CD4-positive, alpha-beta T cell (primary cell): ENCODE data around the gene MYRFL. TPM values are rescaled to one million over a fixed set of nuclear protein-coding genes. Genes with fewer than 3 reads are reported as not detected.

Experiments used
- ATAC-seq: fragments of 200-7000 bp; cut with Tn5 transposase; one replicate; pipeline ENCODE4 v1.10.0; 2022; ENCODE audit warnings: mild to moderate bottlenecking; ENCODE audit not compliant: poor library complexity
- CTCF ChIA-PET: fragments of 350-600 bp; sonication (Branson Sonifier 250); formaldehyde crosslinking; loops from one replicate; lab custom pipeline; 2021; ENCODE audit warnings: antibody characterized with exemption, inconsistent platforms; lab: Charles Lee
- POLR2A ChIA-PET: fragments of 350-600 bp; sonication (Branson Sonifier 250); formaldehyde crosslinking; loops from one replicate; lab custom pipeline; 2021; ENCODE audit warnings: antibody characterized with exemption, inconsistent platforms; lab: Charles Lee
- DNase-seq, 14 experiments: peaks; one replicate each; pipeline ENCODE4 v3.0.0-alpha.2; 2013 to 2020; ENCODE audit warnings: mixed read lengths in 2 of 14
- H3K27ac ChIP-seq, 2 donors: one replicate each; pipeline versions ENCODE4 v1.5.1 to v1.7.0; 2013; ENCODE audit warnings: low read length in 2 of 2, low read depth in 1 of 2, mild to moderate bottlenecking in 1 of 2
- H3K27me3 ChIP-seq, 2 experiments: 1 replicate in 1 of 2; 2 replicates in 1 of 2; pipeline versions ENCODE4 v1.6.1 to v1.7.0; 2013; ENCODE audit warnings: low read length in 2 of 2, control low read depth in 1 of 2, mild to moderate bottlenecking in 1 of 2, moderate library complexity in 1 of 2; ENCODE audit not compliant: insufficient read depth in 2 of 2, control insufficient read depth in 1 of 2
- H3K36me3 ChIP-seq: one replicate; pipeline ENCODE4 v1.6.1; 2013; ENCODE audit warnings: low read length, control low read depth; ENCODE audit not compliant: insufficient read depth
- H3K4me1 ChIP-seq: one replicate; pipeline ENCODE4 v1.6.1; 2013; ENCODE audit warnings: low read length, control low read depth; ENCODE audit not compliant: insufficient read depth
- H3K4me3 ChIP-seq: one replicate; pipeline ENCODE4 v1.5.1; 2013; ENCODE audit warnings: mild to moderate bottlenecking, low read length, moderate library complexity
- H3K9me3 ChIP-seq, 2 experiments: 1 replicate in 1 of 2; 2 replicates in 1 of 2; pipeline versions ENCODE4 v1.6.1 to v1.7.0; 2013; ENCODE audit warnings: low read length in 2 of 2, mild to moderate bottlenecking in 2 of 2, control low read depth in 1 of 2, moderate library complexity in 1 of 2; ENCODE audit not compliant: control insufficient read depth in 1 of 2, insufficient read depth in 1 of 2
- H3K27ac Mint-ChIP-seq: one replicate; pipeline ENCODE4 v1.8.0; 2020; ENCODE audit warnings: mixed read lengths
- H3K27me3 Mint-ChIP-seq: one replicate; pipeline ENCODE4 v1.8.0; 2021; ENCODE audit warnings: mixed read lengths
- H3K36me3 Mint-ChIP-seq: one replicate; pipeline ENCODE4 v1.8.0; 2021; ENCODE audit warnings: low read depth, mixed read lengths
- H3K4me1 Mint-ChIP-seq: one replicate; pipeline ENCODE4 v1.8.0; 2021; ENCODE audit warnings: low read depth, mixed read lengths
- H3K4me3 Mint-ChIP-seq: one replicate; pipeline ENCODE4 v1.8.0; 2020; ENCODE audit warnings: mild to moderate bottlenecking, mixed read lengths
- H3K9me3 Mint-ChIP-seq: one replicate; pipeline ENCODE4 v1.8.0; 2020; ENCODE audit warnings: mixed read lengths
- intact Hi-C, 2 experiments: fragments of 100-400 bp; cut with DNase I in 1 of 2; cut with micrococcal nuclease in 1 of 2; formaldehyde crosslinking; loops; one replicate each; pipeline versions ENCODE4 v1.15.1 to v1.9.0; 2023 to 2025; cut with DNase I, micrococcal nuclease
- total RNA-seq, 174 experiments: library from RNA in 2 of 174; stranded (reverse) in 2 of 174; gene quantifications; one replicate each; pipeline ENCODE4 v1.2.3 and lab custom pipeline; 2021 to 2026
- TF ChIP-seq, protein P1 (sequence below): fragments of 200-600 bp; IDR thresholded peaks from one replicate; pipeline ENCODE4 v1.8.0; 2022; ENCODE audit warnings: antibody characterized with exemption, mild to moderate bottlenecking

The MYRFL gene
- total RNA-seq, 2 experiments from 2014 or later: not detected

DNA sequence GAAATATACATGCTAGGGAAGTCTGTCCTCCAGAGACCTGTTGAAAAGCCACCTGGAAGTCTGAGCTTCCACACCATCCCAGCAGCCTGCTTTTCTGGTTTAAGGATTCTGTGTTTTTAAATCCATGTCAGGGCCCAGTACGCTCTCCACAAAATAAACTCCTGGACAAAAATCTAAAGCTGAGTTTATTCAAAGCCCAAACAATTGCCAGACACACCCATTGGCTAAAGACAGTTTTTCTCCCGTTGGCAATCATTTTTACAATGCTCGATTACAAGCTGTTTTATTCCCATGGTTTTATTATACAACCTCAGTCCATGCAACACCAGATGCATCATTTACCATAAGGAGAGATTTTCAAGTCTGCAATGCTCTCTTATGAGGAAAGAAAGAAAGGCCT lies 94.5 kb downstream of the MYRFL start:
- DNase-seq (no peak), ATAC-seq (no peak)
- H3K27me3 ChIP-seq: no peaks in the 10 kb centered on the region
- no peaks in the 10 kb centered on the region for H3K4me1 ChIP-seq
- POLR2A ChIA-PET: no interaction called here
- Mint-ChIP-seq H3K27ac (no peak overlapping the region), H3K4me3 (no peak overlapping the region), H3K36me3 (no peaks in the 10 kb centered on the region), H3K9me3 (peaks cover 3% of the 10 kb centered on the region), H3K4me1 (no peaks in the 10 kb centered on the region), H3K27me3 (peaks cover 6% of the 10 kb centered on the region)
- H3K4me3 ChIP-seq: no peak overlapping the region
- TF ChIP-seq, protein P1, sequence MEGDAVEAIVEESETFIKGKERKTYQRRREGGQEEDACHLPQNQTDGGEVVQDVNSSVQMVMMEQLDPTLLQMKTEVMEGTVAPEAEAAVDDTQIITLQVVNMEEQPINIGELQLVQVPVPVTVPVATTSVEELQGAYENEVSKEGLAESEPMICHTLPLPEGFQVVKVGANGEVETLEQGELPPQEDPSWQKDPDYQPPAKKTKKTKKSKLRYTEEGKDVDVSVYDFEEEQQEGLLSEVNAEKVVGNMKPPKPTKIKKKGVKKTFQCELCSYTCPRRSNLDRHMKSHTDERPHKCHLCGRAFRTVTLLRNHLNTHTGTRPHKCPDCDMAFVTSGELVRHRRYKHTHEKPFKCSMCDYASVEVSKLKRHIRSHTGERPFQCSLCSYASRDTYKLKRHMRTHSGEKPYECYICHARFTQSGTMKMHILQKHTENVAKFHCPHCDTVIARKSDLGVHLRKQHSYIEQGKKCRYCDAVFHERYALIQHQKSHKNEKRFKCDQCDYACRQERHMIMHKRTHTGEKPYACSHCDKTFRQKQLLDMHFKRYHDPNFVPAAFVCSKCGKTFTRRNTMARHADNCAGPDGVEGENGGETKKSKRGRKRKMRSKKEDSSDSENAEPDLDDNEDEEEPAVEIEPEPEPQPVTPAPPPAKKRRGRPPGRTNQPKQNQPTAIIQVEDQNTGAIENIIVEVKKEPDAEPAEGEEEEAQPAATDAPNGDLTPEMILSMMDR: no peak
- no peak overlapping the region for H3K27ac ChIP-seq
- CTCF ChIA-PET: no interaction called here
- H3K9me3 ChIP-seq: no peaks in the 10 kb centered on the region
- H3K36me3 ChIP-seq: no peaks in the 10 kb centered on the region
- intact Hi-C loops: no loop called here

DNA sequence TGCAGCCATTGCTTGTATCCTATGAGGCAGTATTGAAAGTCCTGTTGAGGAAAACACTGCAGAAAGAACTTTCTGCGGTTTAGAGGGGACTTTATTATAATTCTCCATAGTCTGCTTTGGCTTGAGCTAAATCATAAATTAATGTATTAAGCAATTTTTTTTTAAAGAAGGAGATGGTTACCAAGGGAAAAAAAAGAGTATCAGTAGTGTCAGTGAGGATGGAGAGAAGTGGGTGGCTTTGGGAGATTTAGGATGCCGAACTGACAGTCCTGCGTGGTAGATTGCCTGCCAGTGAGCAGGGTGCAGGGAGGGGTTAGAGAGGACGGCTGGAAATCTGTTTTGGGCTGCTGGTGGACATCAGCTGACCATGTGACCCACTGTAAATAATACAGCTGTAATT lies 96.8 kb downstream of the MYRFL start:
- H3K9me3 ChIP-seq: no peaks in the 10 kb centered on the region
- Mint-ChIP-seq H3K36me3 (no peaks in the 10 kb centered on the region), H3K27me3 (peaks cover 17% of the 10 kb centered on the region), H3K4me1 (no peaks in the 10 kb centered on the region), H3K4me3 (no peak overlapping the region), H3K9me3 (peaks cover 3% of the 10 kb centered on the region), H3K27ac (no peak overlapping the region)
- H3K4me3 ChIP-seq: no peak overlapping the region
- no peaks in the 10 kb centered on the region for H3K36me3 ChIP-seq
- H3K27me3 ChIP-seq: no peaks in the 10 kb centered on the region
- H3K27ac ChIP-seq: no peak overlapping the region
- H3K4me1 ChIP-seq: no peaks in the 10 kb centered on the region
- ChIA-PET POLR2A (no interaction called here), CTCF (interaction anchor here (0.5 kb wide), 1 partner anchor 32 kb away, joined by 3 read pairs; no protein-coding TSS in a partner anchor)
- TF ChIP-seq, protein P1: no peak
- ATAC-seq (no peak), DNase-seq (no peak)
- intact Hi-C loops: no loop called here

DNA sequence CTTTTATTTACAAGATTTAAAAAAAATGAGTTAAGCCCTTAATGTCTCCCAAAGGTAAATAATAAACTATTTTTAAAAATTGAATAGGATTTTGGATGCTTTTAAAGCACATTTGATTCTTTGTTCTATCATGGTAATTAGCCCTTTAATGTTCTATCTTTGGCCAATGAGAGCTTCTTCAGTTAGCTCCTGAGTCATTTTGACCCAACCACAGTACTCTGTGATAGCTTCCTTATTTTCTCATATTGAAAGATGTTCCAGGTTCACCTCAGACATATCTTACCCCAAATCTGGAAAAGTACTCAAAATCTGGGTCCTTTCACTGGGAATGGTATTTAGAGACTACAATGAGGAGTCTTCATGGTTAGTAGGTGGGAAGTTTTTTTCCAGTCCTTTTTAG lies 98.0 kb downstream of the MYRFL start:
- ATAC-seq (no peak), DNase-seq (no peak)
- H3K4me3 Mint-ChIP-seq: no peak overlapping the region
- intact Hi-C loops: no loop called here
- peaks cover 17% of the 10 kb centered on the region for H3K27me3 Mint-ChIP-seq
- no peaks in the 10 kb centered on the region for H3K36me3 Mint-ChIP-seq
- H3K9me3 Mint-ChIP-seq: peaks cover 3% of the 10 kb centered on the region
- ChIA-PET CTCF (no interaction called here), POLR2A (no interaction called here)
- H3K4me1 Mint-ChIP-seq: no peaks in the 10 kb centered on the region
- H3K4me3 ChIP-seq: no peak overlapping the region
- no peaks in the 10 kb centered on the region for H3K9me3 ChIP-seq
- no peaks in the 10 kb centered on the region for H3K36me3 ChIP-seq
- no peaks in the 10 kb centered on the region for H3K4me1 ChIP-seq
- TF ChIP-seq, protein P1: no peak
- no peak overlapping the region for H3K27ac ChIP-seq
- no peak overlapping the region for H3K27ac Mint-ChIP-seq
- H3K27me3 ChIP-seq: no peaks in the 10 kb centered on the region
